Stomach (tissue), 9 donors: ENCODE data around the gene SAMM50. TPM values are rescaled to one million over a fixed set of nuclear protein-coding genes. Genes with fewer than 3 reads are reported as not detected.
A peak's percentile ranks its signal among the peaks of the same experiment; 100 is the strongest.

Source experiments
- DNase-seq, 2 donors: peaks; one replicate each; pipeline versions ENCODE4 v3.0.0 to v3.0.0-alpha.2; 2013 to 2019
- H3K27ac ChIP-seq, 5 donors: fragments of 200-600 bp in 4 of 5; sonication (generic) in 4 of 5; one replicate each; pipeline ENCODE4 v1.5.1; 2013 to 2019; ENCODE audit warnings: mild to moderate bottlenecking in 1 of 5, moderate library complexity in 1 of 5
- H3K27me3 ChIP-seq, 3 donors: fragments of 200-600 bp; sonication (generic); one replicate each; pipeline ENCODE4 v1.5.1; 2017 to 2019; ENCODE audit warnings: mixed run types in 1 of 3
- H3K36me3 ChIP-seq, 4 donors: fragments of 200-600 bp; sonication (generic); 1 replicate in 3 of 4; 2 replicates in 1 of 4; pipeline ENCODE4 v1.5.1; 2016 to 2019
- H3K4me1 ChIP-seq, 4 donors: fragments of 200-600 bp; sonication (generic); one replicate each; pipeline ENCODE4 v1.5.1; 2016 to 2019
- H3K4me3 ChIP-seq, 4 donors: fragments of 200-600 bp; sonication (generic) in 3 of 4; one replicate each; pipeline ENCODE4 v1.5.1; 2016 to 2019; ENCODE audit warnings: mild to moderate bottlenecking in 1 of 4
- H3K9me3 ChIP-seq, 4 donors: fragments of 200-600 bp; sonication (generic); one replicate each; pipeline ENCODE4 v1.5.1; 2016 to 2019
- EP300 ChIP-seq: sonication (generic); formaldehyde crosslinking; IDR thresholded peaks from one replicate; pipeline ENCODE4 v1.6.1; 2017; ENCODE audit warnings: antibody characterized with exemption
- POLR2A ChIP-seq, 4 donors: fragments of 450-650 bp; IDR thresholded peaks; one replicate each; pipeline ENCODE4 v1.6.1; 2016; ENCODE audit warnings: antibody characterized with exemption in 4 of 4, control low read depth in 2 of 4, mild to moderate bottlenecking in 1 of 4, moderate library complexity in 1 of 4
- POLR2AphosphoS5 ChIP-seq, 3 donors: sonication (generic); formaldehyde crosslinking; IDR thresholded peaks; one replicate each; pipeline ENCODE4 v1.6.1; 2016; ENCODE audit warnings: antibody characterized with exemption in 3 of 3
- WGBS, 5 donors: extraction: QIAGEN DNeasy Blood & Tissue Kit in 3 of 5; methylation state at CpG; one replicate each; pipeline versions ENCODE4 v1.1.5 to v1.1.7; 2013 to 2018; 5-methylcytosine and 5-hydroxymethylcytosine counted together
- intact Hi-C: fragments of 100-400 bp; cut with DNase I; formaldehyde crosslinking; loops from one replicate; pipeline ENCODE4 v1.15.1; 2023; ENCODE audit warnings: low total_unique reads
- polyA plus RNA-seq, 3 donors: library from polyadenylated mRNA; stranded (reverse); fragments of 200-250 nt; gene quantifications; one replicate each; pipeline ENCODE4 v1.2.3, GENCODE V29; 2013
- total RNA-seq, 5 donors: library from RNA; depleted of rRNA; stranded (reverse); fragments of >200 nt; gene quantifications; one replicate each; pipeline versions ENCODE4 v1.1.0 to v1.2.3, GENCODE V29; 2014 to 2016
- TF ChIP-seq, protein P1 (sequence below), 7 experiments: fragments of 450-650 bp in 4 of 7; fragments of 200-600 bp in 3 of 7; sonication (generic) in 3 of 7; IDR thresholded peaks; one replicate each; pipeline ENCODE4 v1.5.1; 2016 to 2019; ENCODE audit warnings: antibody characterized with exemption in 7 of 7, control low read depth in 2 of 7, mild to moderate bottlenecking in 1 of 7
- donor health status: healthy with polysubstance abuse.
- donor health status: Bipolar disorder and iron deficiency.
- donor health status: healthy.

Gene SAMM50
- total and polyA plus RNA-seq, 8 donors: 18.7 to 54.7 (median 33.3) TPM

DNA sequence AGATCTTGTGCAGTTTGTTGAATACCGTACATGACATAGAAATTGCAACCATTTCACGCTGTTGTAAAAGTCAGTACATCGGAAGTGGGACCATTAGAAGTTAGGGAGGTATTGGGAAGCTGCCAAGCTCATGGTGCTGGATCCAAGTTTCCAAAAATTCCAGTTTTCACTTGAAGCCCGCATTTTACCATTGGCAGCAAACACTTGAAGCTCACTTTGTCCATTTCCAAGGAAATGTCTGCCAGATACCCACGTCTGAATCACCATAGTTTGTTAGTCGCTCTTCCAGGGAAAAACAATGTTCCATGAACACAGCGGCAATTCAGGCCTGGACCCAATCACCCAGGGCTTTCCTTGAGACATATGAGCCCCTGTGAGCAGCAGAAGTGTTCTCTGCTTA, 46.3 kb downstream of the SAMM50 start:
- intact Hi-C loops: no loop called here
- Histone ChIP-seq H3K27ac (no peak overlapping the region), H3K9me3 (peaks cover 0 to 11% (median 4%) of the 10 kb centered on the region in 4 donors), H3K4me3 (no peak overlapping the region), H3K27me3 (no peaks in the 10 kb centered on the region), H3K4me1 (no peaks in the 10 kb centered on the region), H3K36me3 (peaks cover 15 to 38% (median 35%) of the 10 kb centered on the region in 4 donors)
- no peak for TF ChIP-seq POLR2A (IDR thresholded peaks at IDR 0.05)
- no peak for TF ChIP-seq POLR2AphosphoS5 (IDR thresholded peaks at IDR 0.05)
- TF ChIP-seq, protein P1, sequence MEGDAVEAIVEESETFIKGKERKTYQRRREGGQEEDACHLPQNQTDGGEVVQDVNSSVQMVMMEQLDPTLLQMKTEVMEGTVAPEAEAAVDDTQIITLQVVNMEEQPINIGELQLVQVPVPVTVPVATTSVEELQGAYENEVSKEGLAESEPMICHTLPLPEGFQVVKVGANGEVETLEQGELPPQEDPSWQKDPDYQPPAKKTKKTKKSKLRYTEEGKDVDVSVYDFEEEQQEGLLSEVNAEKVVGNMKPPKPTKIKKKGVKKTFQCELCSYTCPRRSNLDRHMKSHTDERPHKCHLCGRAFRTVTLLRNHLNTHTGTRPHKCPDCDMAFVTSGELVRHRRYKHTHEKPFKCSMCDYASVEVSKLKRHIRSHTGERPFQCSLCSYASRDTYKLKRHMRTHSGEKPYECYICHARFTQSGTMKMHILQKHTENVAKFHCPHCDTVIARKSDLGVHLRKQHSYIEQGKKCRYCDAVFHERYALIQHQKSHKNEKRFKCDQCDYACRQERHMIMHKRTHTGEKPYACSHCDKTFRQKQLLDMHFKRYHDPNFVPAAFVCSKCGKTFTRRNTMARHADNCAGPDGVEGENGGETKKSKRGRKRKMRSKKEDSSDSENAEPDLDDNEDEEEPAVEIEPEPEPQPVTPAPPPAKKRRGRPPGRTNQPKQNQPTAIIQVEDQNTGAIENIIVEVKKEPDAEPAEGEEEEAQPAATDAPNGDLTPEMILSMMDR (IDR thresholded peaks at IDR 0.05): no peak
- TF ChIP-seq EP300: no peak
- DNase-seq: no peak
- 88 to 98% (median 93%) methylated on average over 7 of the region's 7 CpGs for WGBS, 5 donors

DNA sequence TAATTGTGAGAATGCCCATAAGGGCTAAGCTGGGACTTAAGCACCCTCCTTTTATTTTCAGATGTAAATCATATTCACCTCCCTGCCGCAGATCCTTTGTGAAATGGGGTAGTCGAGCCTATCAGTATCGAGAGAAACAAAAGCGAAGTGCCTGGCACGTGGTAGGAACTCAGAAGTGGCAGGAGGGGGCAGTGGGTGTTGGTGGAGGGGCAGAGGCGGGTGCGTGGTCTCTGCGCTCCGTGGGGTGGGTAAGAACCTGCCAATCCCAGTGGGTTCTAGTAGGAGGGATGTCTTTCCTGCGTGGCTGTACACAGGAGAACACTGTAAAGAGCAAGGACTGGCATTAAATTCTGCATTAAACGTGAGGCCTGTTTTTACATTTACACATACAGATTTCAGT, 47.1 kb downstream of the SAMM50 start:
- TF ChIP-seq, protein P1 (IDR thresholded peaks at IDR 0.05): no peak
- no peak for TF ChIP-seq POLR2AphosphoS5 (IDR thresholded peaks at IDR 0.05)
- TF ChIP-seq EP300: no peak
- no peak for TF ChIP-seq POLR2A (IDR thresholded peaks at IDR 0.05)
- peaks cover 11 to 30% (median 27%) of the 10 kb centered on the region in 4 donors for H3K36me3 ChIP-seq
- 89 to 93% (median 92%) methylated on average over 11 of the region's 11 CpGs for WGBS, 5 donors
- peaks cover 0 to 11% (median 4%) of the 10 kb centered on the region in 4 donors for H3K9me3 ChIP-seq
- H3K27ac ChIP-seq: no peak overlapping the region
- no peak for DNase-seq
- intact Hi-C loops: no loop called here
- no peak overlapping the region for H3K4me3 ChIP-seq
- H3K4me1 ChIP-seq: no peaks in the 10 kb centered on the region
- no peaks in the 10 kb centered on the region for H3K27me3 ChIP-seq

DNA sequence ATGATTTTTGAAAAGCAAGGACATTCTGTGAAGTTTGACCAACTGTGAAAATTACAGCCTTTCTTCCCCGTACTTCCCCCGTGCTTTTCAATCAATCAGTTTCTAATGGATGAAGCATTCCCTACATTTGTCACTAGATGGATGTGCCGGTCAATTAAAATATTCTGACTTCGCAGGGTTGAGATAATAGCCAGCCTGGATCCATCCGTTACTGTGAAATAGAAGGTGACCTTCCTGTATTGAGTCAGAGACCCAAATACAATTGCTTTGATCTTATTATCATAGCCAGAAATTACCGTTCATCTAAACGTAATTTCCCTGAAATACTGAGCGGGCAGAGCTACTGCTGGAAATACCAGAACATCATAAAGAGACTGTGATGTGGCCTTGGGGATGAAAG, 47.8 kb downstream of the SAMM50 start:
- Histone ChIP-seq H3K4me1 (no peaks in the 10 kb centered on the region), H3K27ac (no peak overlapping the region), H3K36me3 (peaks cover 11 to 24% (median 20%) of the 10 kb centered on the region in 4 donors), H3K9me3 (peaks cover 0 to 11% (median 4%) of the 10 kb centered on the region in 4 donors), H3K27me3 (no peaks in the 10 kb centered on the region), H3K4me3 (no peak overlapping the region)
- TF ChIP-seq, protein P1 (IDR thresholded peaks at IDR 0.05): no peak
- TF ChIP-seq EP300: no peak
- no peak for TF ChIP-seq POLR2AphosphoS5 (IDR thresholded peaks at IDR 0.05)
- no peak for TF ChIP-seq POLR2A (IDR thresholded peaks at IDR 0.05)
- intact Hi-C loops: no loop called here
- no peak for DNase-seq
- WGBS, 5 donors: 80 to 90% (median 88%) methylated on average over 8 of the region's 8 CpGs

DNA sequence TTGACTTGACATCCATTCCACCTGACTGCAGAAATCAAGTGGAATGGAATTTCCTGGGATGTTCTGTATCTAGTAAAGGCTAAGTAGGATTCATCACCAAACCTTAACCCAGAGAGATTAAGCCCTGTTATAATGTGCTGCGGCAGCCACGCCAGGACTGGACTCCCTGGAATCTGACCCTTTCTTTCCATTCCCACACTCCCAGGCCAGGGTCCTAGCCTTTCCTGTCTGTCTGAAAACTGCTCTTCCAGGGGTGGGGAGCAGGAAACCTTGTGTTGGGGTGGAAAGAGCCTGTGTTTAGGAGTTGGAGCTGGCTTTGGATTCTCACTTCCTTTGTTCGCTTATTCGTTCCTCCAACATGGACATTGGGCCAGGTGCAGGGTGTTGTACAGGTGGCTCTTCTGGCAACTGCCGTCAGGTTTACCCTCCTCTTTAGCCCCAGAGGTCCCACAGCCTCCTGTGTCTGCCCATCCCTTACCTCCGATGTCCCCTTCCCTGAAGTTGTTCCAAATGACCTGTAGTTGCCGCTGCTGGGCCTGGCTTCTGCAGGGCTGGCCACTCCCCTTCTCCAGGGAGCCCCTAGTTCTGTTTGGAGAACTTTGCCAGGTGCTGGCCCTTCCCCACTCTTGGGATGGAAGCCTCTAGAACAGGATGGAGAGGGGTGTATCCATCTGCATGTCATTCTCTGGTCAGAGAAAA, 48.3 kb downstream of the SAMM50 start:
- no peak for TF ChIP-seq POLR2AphosphoS5 (IDR thresholded peaks at IDR 0.05)
- TF ChIP-seq, protein P1 (IDR thresholded peaks at IDR 0.05): peak in 1 of 7 experiments; percentile 3

More for the DNA sequence above, 48.3 kb downstream of the SAMM50 start:
- Histone ChIP-seq H3K36me3 (peaks cover 6 to 18% (median 15%) of the 10 kb centered on the region in 4 donors), H3K27me3 (no peaks in the 10 kb centered on the region), H3K27ac (no peak overlapping the region), H3K4me1 (no peaks in the 10 kb centered on the region), H3K9me3 (peaks cover 0 to 11% (median 4%) of the 10 kb centered on the region in 4 donors), H3K4me3 (no peak overlapping the region)
- no peak for DNase-seq
- WGBS, 5 donors: 76 to 84% (median 83%) methylated on average over 7 of the region's 7 CpGs
- intact Hi-C loops: no loop called here
